ENCODE data around the gene LYST. TPM values are rescaled to one million over a fixed set of nuclear protein-coding genes. Genes with fewer than 3 reads are reported as not detected.

LYST gene
- total and polyA plus RNA-seq, 2 experiments from 2014 or later: 3.0 to 6.1 TPM

DNA sequence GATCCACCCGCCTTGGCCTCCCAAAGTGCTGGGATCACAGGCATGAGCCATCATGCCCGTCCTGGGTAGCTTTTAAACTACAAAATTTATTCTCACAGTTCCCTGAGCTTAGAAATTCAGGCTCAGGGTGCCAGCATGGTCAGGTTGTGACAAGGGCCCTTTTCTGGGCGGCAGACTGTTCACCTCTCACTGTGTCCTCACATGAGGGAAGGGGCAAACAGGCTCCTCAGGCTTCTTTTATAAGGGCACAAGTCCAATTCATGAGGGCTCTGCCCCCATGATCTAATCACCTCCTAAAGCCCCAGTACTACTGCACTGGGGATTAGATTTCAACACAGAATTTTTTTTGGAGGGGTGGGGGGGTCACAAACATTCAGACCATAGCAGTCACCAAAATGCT, 253.9 kb downstream of the LYST start:
- no peak overlapping the region for H3K4me2 ChIP-seq
- no peaks in the 10 kb centered on the region for H3K27me3 ChIP-seq
- H3K4me1 ChIP-seq (ENCODE audit: insufficient read depth): peaks cover 3% of the 10 kb centered on the region
- no peak overlapping the region for H3K4me3 ChIP-seq
- no peak overlapping the region for H2AFZ ChIP-seq
- H3K27ac ChIP-seq: peak overlapping the region; percentile 63
- H3K9me2 ChIP-seq (replicated peaks; ENCODE audit: insufficient read depth): no peaks in the 10 kb centered on the region
- DNase-seq (ENCODE audit: low spot score): no peak
- H3K79me2 ChIP-seq: no peaks in the 10 kb centered on the region
- TF ChIP-seq CTCF (IDR thresholded peaks at IDR 0.05; ENCODE audit: poor library complexity) (no peak), EZH2 (IDR thresholded peaks at IDR 0.05; ENCODE audit: borderline replicate concordance) (no peak)
- no peaks in the 10 kb centered on the region for H3K9me3 ChIP-seq (ENCODE audit: low read depth)
- H3K36me3 ChIP-seq (replicated peaks; ENCODE audit: insufficient read depth, low read depth): no peaks in the 10 kb centered on the region
- WGBS (ENCODE audit: low lambda C conversion rate, missing lambda C conversion rate): 76% methylated on average over 3 of the region's 3 CpGs
- H4K20me1 ChIP-seq (ENCODE audit: insufficient read depth, poor library complexity, severe bottlenecking): no peaks in the 10 kb centered on the region

MicroRNA genes within 50 kb of the gene (microRNA counts, 767-probe panel; counts per million panel counts)
- not detected for microRNA hsa-miR-1537

Small RNA genes lying within 50 kb of the gene (microRNA-seq; reads per million reads assigned to microRNA genes)
- gene MIR1537: not detected

Small RNA genes lying within 50 kb of the gene (small RNA-seq; reads per million reads assigned to genes)
- gene MIR1537: not detected
- gene RNU6-968P: not detected

Other genes with a start within 250 kb of the LYST start
- gene GNG4, start 217.1 kb downstream of the LYST start, total RNA-seq: 4.8 and 6.1 TPM in 2 replicates
- 9.8 and 11.8 TPM in 2 replicates for gene GNG4, start 217.1 kb downstream of the LYST start, polyA plus RNA-seq
- 57.3 and 72.8 TPM in 2 replicates for gene NID1, start 198.2 kb upstream of the LYST start, total RNA-seq
- gene NID1, start 198.2 kb upstream of the LYST start, polyA plus RNA-seq: 53.8 and 58.8 TPM in 2 replicates

Measured in hepatocyte (in vitro differentiated cells).